ENCODE results near the gene RBM47. TPM values are rescaled to one million over a fixed set of nuclear protein-coding genes. Genes with fewer than 3 reads are reported as not detected.

The RBM47 gene
- polyA plus RNA-seq, 3 donors: 79.5 to 101 (median 92.8) TPM

- H3K36me3 Mint-ChIP-seq: peaks cover 31 to 76% of the 10 kb centered on the region in 2 donors
- H3K9ac ChIP-seq (ENCODE audit: insufficient read depth, low read length, poor library complexity, severe bottlenecking): no peak overlapping the region
- intact Hi-C loops (cut with micrococcal nuclease): no loop called here
- peak overlapping the region in 1 of 2 donors; percentile 11 for H3K27ac ChIP-seq (ENCODE audit: low read depth in 1 of 2, low read length in 2 of 2)
- H3K4me3 Mint-ChIP-seq: no peak overlapping the region
- H3K27ac Mint-ChIP-seq: peak overlapping the region in 1 of 7 donors; percentile 21
- no peaks in the 10 kb centered on the region for H3K4me1 ChIP-seq (ENCODE audit: control insufficient read depth in 1 of 2, insufficient read depth in 2 of 2, low read length in 2 of 2)
- H3K9me3 ChIP-seq (replicated peaks in 1 of 2; ENCODE audit: control insufficient read depth in 1 of 2, insufficient read depth in 1 of 2, low read length in 2 of 2): no peaks in the 10 kb centered on the region
- H3K79me2 ChIP-seq (ENCODE audit: insufficient read depth, low read length): peaks cover 93% of the 10 kb centered on the region
- peaks cover 100% of the 10 kb centered on the region for H4K20me1 ChIP-seq (ENCODE audit: insufficient read depth, low read length)
- H3K9me3 Mint-ChIP-seq: no peaks in the 10 kb centered on the region
- H3K4me1 Mint-ChIP-seq: peaks cover 5% of the 10 kb centered on the region
- peaks cover 35 to 73% of the 10 kb centered on the region in 2 donors for H3K36me3 ChIP-seq (replicated peaks in 1 of 2; ENCODE audit: control insufficient read depth in 1 of 2, insufficient read depth in 2 of 2, low read length in 2 of 2)
- no peaks in the 10 kb centered on the region for H3K27me3 Mint-ChIP-seq (ENCODE audit: low read depth in 3 of 3)
- H3K4me2 ChIP-seq (replicated peaks; ENCODE audit: extremely low read depth, low read length, poor library complexity, severe bottlenecking): no peak overlapping the region
- WGBS (ENCODE audit: insufficient coverage): no CpG with 5 or more reads among the region's 1 CpG
- no peak for TF ChIP-seq CTCF (IDR thresholded peaks at IDR 0.05)
- H2AFZ ChIP-seq (ENCODE audit: insufficient read depth, low read depth, low read length, poor library complexity, severe bottlenecking): no peak overlapping the region
- no peaks in the 10 kb centered on the region for H3K27me3 ChIP-seq (ENCODE audit: control insufficient read depth in 2 of 2, insufficient read depth in 2 of 2, low read length in 2 of 2)
- H3K4me3 ChIP-seq (replicated peaks in 1 of 3; ENCODE audit: low read depth in 2 of 3, low read length in 3 of 3): no peak overlapping the region
- no peak for DNase-seq
Observed at GRCh38 chr4:40466789-40467188, 162.9 kb downstream of the RBM47 start.

- no peaks in the 10 kb centered on the region for H3K27me3 Mint-ChIP-seq (ENCODE audit: low read depth in 3 of 3)
- peak in 1 of 3 donors; percentile 47 for DNase-seq
- H3K27ac ChIP-seq (ENCODE audit: low read depth in 1 of 2, low read length in 2 of 2): peak overlapping the region in 1 of 2 donors; percentile 57
- no peaks in the 10 kb centered on the region for H3K9me3 ChIP-seq (replicated peaks in 1 of 2; ENCODE audit: control insufficient read depth in 1 of 2, insufficient read depth in 1 of 2, low read length in 2 of 2)
- peaks cover 100% of the 10 kb centered on the region for H4K20me1 ChIP-seq (ENCODE audit: insufficient read depth, low read length)
- no peaks in the 10 kb centered on the region for H3K4me1 ChIP-seq (ENCODE audit: control insufficient read depth in 1 of 2, insufficient read depth in 2 of 2, low read length in 2 of 2)
- no peak for TF ChIP-seq CTCF (IDR thresholded peaks at IDR 0.05)
- peaks cover 96% of the 10 kb centered on the region for H3K79me2 ChIP-seq (ENCODE audit: insufficient read depth, low read length)
- intact Hi-C loops (cut with micrococcal nuclease): no loop called here
- peaks cover 35 to 85% of the 10 kb centered on the region in 2 donors for H3K36me3 ChIP-seq (replicated peaks in 1 of 2; ENCODE audit: control insufficient read depth in 1 of 2, insufficient read depth in 2 of 2, low read length in 2 of 2)
- peaks cover 3% of the 10 kb centered on the region for H3K4me1 Mint-ChIP-seq
- H3K27ac Mint-ChIP-seq: peak overlapping the region in 6 of 7 donors; percentile 21 to 82 (median 58)
- no peak overlapping the region for H2AFZ ChIP-seq (ENCODE audit: insufficient read depth, low read depth, low read length, poor library complexity, severe bottlenecking)
- no peak overlapping the region for H3K4me2 ChIP-seq (replicated peaks; ENCODE audit: extremely low read depth, low read length, poor library complexity, severe bottlenecking)
- 33% methylated on average over 4 of the region's 5 CpGs for WGBS (ENCODE audit: insufficient coverage)
- peaks cover 35 to 61% of the 10 kb centered on the region in 2 donors for H3K36me3 Mint-ChIP-seq
- no peak overlapping the region for H3K4me3 ChIP-seq (replicated peaks in 1 of 3; ENCODE audit: low read depth in 2 of 3, low read length in 3 of 3)
- H3K9ac ChIP-seq (ENCODE audit: insufficient read depth, low read length, poor library complexity, severe bottlenecking): no peak overlapping the region
- no peaks in the 10 kb centered on the region for H3K9me3 Mint-ChIP-seq
- H3K27me3 ChIP-seq (ENCODE audit: control insufficient read depth in 2 of 2, insufficient read depth in 2 of 2, low read length in 2 of 2): no peaks in the 10 kb centered on the region
- no peak overlapping the region for H3K4me3 Mint-ChIP-seq
Observed at GRCh38 chr4:40462326-40462725, 167.3 kb downstream of the RBM47 start.

Data from CD14-positive monocyte (primary cell).